GM18520 (cell line): ENCODE data around the gene ATP11C.
"Not testable (repeated sequence)": the region's sequence is repeated elsewhere in the genome, so short reads cannot be mapped to it uniquely, and the experiment has no call there.

Experiments
- ATAC-seq: cut with Tn5 transposase; IDR thresholded peaks from one replicate; pipeline ENCODE4 v1.9.1; 2021; ENCODE audit not compliant: unreplicated experiment

The ATP11C gene

DNA sequence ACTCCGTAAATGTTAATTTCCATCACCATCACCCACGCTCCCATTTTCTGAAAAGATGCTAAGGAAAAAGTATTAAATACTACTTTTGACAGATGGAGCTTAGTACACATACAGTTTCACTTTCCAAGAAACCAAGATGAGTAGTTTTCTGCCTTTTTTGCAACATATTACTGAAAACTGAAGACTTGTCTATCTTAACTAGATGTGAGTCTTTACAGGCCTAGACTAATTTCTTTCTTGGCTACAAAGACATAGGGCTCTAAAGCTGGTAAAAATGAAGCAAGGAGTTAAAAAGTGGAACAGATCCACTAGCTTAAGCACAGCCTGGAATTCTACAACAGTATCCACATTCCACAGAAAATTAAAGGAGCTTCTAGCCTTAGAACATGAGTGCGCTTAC is 68.2 kb downstream of the ATP11C start:
- ATAC-seq, result no peak

DNA sequence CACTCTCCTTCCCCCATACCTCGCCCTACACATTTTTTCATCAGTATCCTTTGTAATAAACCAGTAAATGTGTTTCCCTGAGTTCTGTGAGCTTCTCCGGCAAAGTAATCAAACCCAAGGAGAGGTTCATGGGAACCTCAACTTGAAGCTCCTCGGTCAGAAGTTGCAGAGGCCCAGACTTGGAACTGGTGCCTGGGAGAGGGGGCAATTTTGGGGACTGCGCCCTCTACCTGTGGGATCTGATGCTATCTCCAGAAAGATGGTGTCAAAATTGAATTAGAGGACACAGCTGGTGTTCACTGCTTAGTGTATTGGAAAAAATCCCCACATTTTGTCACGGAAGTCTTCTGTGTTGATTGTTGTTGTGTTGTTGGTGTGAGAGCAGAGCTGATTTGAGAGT is 70.6 kb downstream of the ATP11C start:
- no peak for ATAC-seq

DNA sequence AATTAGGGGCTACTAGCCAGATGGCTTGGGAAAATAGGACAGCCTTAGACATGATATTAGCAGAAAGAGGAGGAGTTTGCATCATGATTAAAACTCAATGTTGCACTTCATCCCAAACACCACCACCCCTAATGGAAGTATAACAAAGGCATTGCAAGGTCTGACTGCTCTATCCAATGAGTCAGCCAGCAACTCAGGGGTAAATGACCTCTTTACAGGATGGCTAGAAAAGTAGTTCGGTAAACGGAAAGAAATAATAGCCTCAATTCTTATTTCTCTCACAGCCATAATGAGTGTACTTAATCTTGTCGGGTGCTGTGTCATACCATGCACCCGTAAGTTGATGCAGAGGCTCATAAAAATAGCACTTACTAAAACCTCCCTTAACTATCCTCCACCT is 76.0 kb downstream of the ATP11C start:
- not testable (repeated sequence) for ATAC-seq

DNA sequence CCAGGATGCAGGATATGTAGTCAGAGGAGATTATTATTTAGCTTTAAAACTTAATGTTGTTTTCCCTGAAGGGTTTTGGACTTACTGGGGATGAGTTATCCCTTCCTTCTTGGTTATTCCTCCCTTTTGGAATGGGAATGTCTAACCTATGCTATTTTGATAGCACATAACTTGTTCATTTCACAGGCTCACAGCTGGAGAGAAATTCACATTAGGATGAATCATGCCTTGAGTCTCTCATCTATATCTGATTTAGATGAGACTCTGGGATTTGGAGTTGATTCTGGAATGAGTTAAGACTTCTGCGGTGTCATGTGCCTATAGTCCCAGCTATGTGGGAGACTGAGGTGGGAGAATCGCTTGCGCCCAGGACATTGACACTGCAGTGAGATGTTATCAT is 81.1 kb downstream of the ATP11C start:
- ATAC-seq, result no peak

DNA sequence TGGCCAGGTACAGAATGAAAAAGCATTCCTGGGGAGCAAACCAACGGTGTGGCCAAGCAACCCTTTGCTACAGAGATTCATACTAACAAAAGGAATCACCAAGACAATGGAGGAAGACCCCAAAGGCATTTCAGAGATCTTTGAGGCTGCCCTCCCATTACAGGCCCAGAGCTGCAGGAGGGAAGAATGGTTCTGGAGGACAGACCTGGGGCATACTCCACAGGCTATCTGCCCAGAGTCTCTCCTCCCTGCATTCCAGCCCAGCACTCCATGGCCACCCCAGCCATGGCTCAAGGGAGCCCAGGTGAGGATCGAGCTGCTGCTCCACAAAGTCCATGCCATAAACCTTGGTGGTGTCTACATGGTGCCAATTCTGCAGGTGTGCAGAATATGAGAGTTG is 81.9 kb downstream of the ATP11C start:
- ATAC-seq, result no peak

DNA sequence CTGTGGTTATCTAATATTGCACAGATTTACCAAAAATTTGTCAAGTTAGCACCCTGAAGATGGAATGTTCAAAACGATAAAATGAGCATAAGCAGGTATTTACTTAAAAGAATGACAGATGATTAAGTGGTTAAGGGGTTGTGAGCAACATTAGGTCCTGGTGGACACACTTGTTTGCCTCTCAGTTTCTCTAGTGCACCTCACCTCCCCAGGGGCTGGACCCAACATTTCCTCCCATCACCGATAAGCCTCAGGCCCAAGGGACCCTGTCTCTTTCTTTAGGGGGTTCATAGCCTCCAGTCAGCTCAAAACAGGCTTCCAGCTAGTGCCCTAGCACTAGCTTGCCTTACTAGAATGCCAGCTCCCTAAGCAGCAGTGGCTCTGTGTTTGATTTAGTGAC is 88.0 kb downstream of the ATP11C start:
- ATAC-seq, result no peak

DNA sequence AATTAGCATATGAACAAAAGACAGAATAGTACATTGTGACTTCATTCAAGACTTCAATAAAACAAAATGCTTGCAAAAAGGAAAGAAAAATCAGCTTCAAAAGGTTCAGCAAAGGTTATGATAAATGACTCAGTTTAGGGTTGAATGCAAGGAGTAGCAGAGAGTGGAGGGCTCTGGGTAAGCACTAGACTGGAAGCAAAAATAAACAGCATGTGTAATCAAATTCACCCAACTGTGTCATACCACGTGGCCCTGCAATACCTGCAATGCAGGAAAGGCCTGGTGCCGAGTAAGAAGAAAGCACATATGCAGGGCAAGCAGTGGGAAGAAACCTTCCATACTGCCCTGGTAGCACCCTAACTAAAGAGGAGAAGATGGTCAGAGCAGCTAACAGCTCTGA is 88.7 kb downstream of the ATP11C start:
- no peak for ATAC-seq

DNA sequence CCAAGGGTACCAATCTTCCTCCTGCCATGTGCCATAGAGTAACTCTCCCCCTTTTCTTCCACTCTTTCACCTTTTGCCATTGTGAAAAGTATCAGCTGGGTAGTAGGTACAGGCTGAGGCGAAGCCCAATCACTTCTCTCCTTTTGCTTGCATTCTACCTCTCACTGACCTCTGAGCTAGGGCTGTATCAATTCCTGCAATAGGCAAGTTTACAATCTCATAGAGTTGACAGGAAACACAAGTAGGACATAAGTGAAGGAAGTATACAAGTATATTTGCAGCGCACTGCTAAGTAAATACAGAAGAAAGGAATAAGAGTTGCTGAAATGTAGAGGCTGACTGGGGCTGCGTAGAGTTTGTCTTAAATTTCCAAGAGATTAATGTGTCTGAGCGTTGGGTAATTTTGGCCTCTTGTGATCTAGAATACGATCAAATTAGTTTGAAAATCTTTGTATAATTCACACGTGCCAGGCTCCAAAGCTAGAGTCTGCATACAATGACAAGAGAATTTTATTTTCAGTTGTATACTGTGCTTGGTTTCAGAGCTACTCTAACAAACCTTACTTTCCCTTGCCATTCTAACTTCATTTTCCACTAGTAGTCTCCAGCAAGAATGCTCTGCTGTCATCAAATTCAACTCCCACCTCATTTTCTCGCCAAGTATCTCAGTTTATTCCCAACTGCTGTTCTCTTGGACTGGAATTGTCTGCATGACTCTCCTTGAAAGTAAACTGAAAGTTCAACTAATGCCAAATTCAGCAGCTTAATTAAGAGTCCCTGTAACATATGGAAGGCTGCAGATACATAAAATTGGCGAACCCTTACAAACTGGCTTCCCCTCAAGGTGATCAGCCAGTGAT is 90.3 kb downstream of the ATP11C start:
- ATAC-seq, result no peak

DNA sequence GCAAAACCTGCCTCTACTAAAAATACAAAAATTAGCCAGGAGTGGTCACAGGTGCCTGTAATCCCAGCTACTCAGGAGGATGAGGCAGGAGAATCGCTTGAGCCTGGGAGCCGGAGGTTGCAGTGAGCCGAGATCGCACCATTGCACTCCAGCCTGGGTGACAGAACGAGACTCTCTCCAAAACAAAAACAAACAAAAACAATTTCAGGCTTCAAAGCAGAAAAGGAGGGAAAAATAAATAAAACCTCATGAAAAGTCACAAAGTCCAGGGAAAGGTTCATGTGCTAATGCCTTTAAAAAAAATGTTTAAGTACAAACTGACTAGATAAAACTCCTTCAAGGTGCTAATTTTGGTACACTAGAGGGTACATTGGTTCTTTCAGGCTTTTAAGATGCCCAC is 96.5 kb downstream of the ATP11C start:
- not testable (repeated sequence) for ATAC-seq

DNA sequence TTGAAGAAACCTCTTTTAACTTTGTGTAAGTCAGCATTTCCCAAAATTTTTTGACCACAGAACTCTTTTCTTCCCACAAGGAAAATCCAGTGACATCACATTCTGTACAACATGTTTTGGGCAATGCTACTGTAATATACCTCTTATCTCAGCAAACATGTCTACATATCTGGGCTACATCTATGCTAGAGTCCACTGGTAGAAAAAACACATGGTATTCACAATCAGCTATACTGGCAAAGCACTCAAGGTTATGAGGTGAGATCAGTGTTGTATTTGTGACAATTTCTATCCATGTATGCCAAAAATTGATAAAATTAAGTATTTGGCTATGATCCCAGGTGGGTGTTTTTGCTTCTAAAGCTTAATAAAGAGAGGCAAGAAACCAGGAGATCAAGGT is 98.0 kb downstream of the ATP11C start:
- ATAC-seq, result no peak

DNA sequence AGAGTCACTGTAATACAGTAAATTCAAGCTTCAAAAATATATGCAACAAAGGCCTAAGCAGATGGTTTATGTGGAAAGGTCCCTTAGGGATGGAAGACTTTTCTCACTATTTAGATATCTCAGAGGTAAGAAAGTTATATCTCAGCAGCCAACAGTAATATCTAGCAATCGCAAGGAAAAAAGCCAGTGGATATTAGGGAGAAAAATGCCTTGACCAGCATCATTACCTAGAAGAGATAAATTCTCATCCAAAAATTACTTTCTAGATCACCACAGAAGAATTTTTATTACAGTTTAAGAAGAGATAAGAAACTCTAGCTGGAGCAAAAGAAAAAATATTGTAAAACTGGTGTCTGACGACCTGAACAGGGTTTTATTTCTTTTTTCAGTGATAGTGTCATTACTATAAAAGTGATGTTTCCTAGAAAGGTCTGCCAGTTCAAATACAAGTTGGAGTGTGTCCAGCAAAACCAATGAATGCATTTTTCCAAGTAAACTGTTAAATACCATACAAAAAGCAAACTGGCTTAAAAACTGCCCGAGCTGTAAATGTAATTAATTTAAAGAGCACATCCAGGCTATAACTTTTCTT is 100.0 kb downstream of the ATP11C start:
- ATAC-seq, result no peak

DNA sequence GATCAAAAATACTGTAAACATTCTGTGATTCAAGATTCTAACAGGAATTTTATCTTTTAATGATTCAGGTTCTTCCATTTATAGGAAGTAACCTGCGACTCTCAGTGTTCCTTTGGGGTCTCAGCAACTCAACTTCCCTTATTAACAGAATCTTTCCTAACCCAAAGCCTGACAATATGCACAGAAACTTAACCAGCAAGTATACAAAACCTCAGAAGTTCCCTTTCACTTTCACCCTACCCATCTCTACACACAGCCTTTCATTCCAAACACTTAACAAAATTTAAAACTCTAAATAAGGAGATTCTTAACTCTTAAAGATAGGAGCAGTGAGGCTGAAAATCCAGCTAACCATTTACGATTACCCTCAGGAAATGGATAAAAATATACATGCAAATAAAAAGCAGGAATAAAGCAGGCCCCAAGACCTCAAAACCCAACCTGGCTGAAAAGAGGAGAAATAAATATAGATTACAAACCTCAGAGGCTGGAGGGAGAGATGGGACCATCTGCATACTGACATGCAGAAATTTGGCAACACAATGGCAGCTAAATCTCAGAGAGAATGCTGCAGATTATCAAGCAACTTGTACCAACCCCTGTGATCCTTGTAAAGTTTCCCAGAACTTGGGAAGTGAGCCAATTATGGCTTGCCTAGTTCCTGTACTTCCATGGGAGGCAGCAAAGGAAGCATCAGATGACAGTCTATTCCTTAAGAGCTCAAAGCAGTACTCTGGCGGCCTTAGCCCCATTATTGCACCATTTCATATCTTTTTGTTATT is 101.0 kb downstream of the ATP11C start:
- ATAC-seq, result no peak

DNA sequence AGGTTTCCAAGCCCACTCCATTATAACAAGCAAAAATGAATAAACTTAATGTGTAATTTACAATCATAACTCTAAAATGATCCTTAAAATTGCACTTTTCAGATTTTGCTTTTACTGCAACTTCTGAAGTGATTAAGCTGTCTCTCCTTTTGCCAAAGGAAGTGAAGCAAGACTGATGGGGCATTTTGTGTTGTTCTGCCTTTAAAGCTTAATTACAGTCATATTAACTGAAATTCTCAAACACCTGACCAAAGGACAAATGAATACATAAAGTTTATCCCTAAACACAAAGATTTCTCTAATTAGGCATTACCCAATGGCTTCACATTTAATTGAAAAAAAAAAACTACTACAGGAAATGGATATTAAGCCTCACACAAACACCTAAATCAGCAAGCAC is 101.8 kb downstream of the ATP11C start:
- no peak for ATAC-seq

DNA sequence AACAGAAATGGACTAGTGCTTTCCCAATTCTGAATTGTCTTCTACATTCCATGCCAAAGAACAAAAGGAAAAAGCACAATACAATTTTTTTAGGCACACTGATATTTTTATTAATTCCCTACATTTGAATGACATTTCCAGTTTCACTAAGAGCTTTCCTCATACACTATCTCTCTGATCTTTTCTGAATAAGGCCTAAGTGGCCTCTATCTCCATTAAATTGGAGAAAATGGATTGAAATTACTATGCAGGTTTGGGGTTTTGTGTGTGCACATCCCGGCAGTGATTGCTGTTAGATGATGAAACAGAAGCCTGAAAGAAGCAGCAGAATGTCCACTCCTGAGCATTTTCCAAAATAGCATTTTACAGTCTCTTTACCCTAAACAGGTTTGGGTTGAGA is 104.0 kb downstream of the ATP11C start:
- no peak for ATAC-seq

DNA sequence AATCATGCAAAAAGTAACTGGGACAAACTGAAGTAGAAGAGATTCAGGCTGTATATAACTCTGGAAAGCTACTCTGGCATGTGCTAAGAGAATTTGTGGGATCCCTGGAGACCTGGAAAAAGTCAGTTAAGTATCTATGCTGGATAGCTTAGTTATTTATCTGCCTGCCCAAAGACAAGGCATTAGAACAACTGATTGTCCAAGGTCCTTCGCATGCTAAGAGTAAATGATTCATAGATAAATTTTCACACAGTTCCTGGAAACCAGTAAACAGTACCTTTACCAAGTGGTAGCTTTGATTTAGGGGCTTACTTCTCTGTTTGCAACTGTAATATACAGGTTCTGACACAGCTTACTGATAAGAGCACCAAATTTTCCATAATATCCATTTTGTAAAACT is 104.8 kb downstream of the ATP11C start:
- no peak for ATAC-seq

DNA sequence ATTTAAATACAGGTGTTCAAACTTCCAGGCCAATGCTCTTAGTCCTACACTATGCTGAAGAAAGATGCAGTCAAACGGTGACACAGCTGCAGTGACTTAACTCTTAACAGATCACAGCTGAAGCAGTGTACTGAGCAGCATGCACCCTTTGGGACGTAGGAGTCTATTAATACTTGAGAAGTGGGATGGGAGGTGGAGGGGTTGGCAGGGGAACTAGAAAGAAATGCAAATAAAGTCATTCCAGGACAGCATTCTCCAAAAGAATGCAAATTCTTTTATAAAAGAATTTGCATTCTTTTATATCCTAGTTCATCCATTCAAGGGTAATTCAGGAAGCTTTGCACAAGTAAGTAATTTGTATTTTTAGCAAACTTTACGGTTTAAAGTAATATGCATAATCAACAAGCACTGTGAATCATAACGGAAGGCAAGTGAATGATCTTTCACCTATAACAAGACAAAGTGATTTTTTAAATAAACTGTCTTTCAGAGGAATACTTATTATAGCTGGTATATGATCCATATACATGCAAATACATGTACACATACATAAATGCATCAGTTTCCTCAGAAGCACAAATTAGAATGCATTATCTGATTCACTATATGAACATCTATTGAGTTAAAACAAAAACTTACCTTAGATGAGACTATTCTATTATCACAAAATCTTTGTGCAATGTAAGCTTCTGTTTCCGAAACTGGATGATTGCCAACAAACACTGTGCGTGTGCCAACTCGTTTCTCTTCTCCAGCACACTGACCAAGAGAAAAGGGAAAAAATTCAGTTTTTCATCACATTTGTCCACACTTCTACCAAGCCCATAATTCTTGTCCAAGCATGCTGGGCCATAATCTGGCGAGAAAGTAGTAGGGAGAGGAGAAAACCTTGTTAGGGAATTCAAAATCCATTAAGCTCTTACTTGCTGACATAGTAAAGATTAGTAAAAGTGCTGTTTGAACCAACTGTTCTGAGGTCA is 106.5 kb downstream of the ATP11C start:
- ATAC-seq, result no peak

DNA sequence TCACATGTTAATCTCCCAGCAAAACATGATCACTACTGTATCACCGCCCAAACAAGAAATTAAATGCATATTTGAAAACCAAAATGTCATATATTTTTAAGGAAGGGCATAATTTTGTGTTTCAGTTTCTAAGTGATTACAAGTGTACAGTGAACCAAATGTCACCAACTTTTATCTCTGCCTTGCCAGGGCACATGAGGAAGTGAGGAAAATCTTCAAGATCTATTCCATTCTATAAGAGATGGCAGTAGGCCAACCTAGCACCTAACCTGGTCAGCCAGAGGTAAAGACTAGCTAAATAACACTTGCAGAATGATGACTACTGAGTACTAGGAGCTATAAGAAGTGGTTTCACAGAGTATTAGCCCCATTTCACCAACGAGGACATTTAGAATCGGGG is 107.2 kb downstream of the ATP11C start:
- ATAC-seq, result no peak

DNA sequence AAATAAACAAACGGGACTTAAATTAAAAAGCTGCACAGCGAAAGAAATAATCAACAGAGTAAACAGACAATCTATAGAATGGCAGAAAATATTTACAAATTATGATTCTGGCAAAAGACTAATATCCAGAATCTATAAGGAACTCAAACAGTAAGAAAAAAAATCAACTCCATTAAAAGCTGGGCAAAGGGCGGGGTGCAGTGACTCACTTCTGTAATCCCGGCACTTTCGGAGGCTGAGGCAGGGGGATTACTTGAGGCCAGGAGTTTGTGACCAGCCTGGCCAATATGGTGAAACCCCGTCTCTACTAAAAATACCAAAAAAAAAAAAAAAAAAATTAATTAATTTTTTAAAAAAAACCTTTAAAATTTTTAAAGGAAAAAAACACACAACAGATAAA is 109.0 kb downstream of the ATP11C start:
- ATAC-seq, result no peak

DNA sequence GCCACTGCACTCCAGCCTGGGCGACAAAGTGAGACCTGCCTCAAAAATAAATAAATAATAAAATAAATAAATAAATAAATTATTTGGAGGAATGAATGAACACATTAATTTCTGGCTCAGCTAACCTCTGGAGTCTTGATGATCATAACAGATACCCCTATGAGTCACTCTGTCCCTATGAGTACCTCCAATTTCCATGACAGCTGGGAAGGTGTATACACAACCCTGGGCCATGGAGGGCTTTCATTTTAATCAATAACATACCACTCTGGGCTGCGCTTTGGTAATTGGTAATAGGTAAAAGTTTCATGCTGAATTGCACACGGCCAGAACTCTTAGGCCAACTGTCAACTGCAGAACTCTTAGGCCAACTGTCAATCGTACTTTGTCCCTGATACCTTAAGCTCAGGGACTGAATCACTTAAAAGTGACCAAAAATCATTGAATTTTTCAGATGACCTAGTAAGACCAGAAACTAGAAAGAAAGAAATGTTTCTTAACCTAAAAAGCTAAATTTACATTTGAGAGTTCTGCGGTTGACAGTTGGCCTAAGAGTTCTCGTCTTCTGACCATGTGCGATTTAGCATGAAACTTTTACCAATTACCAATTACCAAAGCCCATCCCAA is 112.4 kb downstream of the ATP11C start:
- ATAC-seq, result no peak

DNA sequence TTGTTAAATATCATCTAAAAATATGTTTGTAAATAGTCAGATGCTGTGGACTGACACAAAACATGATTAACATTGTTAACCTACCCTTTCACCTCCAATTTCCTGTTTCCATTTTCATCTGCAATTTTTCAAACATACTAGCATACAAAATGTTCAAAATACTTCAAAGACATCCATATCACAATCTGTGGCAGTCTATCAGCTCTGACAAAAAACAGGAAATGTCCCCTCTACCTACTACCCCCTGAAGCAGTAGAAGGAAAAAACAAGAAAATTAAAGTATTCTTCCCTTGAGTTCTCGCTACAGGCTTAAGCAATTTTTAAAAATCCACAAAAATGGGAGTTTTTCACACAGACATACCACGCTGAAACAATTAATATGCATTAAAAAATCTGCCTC is 116.6 kb downstream of the ATP11C start:
- ATAC-seq, result no peak
